Right ventricle myocardium inferior (tissue), 1 donor: ENCODE measurements around the gene HEATR3. TPM values are rescaled to one million over a fixed set of nuclear protein-coding genes. Genes with fewer than 3 reads are reported as not detected.
"Not testable (repeated sequence)": the region's sequence is repeated elsewhere in the genome, so short reads cannot be mapped to it uniquely, and the experiment has no call there.

Experiments used
- ATAC-seq: fragments of 200-7000 bp; cut with Tn5 transposase; one replicate; pipeline ENCODE4 v1.9.1; 2020; ENCODE audit warnings: mild to moderate bottlenecking, moderate library complexity
- DNase-seq: peaks from one replicate; pipeline ENCODE4 v3.0.0; 2021; ENCODE audit errors: missing footprints
- intact Hi-C: fragments of 100-400 bp; cut with DNase I; formaldehyde crosslinking; loops from one replicate; pipeline ENCODE4 v1.11.0; 2022
- total RNA-seq: library from RNA; stranded (reverse); fragmentation: NEBNext Ultra II Directional; extraction: Animal tissue kit (Norgen Biotek cat#: 25700); gene quantifications from one replicate; pipeline ENCODE4 v1.2.1, GENCODE V29; 2021
- donor health status: DM: no; HTN: yes; CAD: no; lungs with severe emphysema.

The HEATR3 gene
- total RNA-seq, 1 donor from 2014 or later: 10.1 TPM

DNA sequence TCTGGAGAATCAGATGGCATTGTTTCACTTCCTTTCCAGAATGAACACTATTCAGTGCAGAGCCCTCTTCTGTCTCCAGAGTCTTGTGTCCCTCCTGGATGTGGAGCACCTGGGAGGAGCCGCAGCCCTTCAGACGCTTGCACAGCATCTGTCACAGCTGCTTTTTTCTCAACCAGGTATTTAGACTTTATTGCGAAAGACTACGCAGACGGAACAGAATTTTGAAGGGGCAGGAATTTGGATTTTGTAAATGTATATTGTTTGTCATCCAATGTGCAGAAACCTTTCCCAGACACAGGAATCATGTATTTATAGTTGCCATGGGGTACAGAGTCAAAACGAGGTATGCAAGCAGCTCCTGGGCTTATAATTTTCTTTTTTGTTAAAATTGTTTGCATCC lies 20.4 kb downstream of the HEATR3 start:
- DNase-seq (no peak), ATAC-seq (no peak)
- intact Hi-C loops: no loop called here

DNA sequence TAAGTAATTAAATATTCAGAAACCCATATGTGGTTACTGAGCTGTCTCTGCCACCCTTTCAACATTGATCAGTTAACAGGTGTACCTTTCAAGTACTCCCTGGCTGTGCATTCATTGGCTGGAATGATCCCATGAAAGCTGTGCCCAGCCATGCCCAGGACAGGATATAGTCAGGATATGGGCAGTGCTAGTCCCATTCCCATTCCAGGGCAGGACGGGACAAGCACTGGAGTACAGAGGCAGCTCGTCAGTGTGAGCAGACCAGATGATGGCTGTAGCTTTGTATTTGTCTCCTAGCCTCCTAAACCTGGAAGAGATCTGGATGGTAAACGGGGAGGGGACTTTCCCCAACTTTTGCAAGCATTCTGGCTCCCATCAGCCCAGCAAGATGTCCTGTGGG lies 22.5 kb downstream of the HEATR3 start:
- DNase-seq (no peak), ATAC-seq (no peak)
- intact Hi-C loops: no loop called here

DNA sequence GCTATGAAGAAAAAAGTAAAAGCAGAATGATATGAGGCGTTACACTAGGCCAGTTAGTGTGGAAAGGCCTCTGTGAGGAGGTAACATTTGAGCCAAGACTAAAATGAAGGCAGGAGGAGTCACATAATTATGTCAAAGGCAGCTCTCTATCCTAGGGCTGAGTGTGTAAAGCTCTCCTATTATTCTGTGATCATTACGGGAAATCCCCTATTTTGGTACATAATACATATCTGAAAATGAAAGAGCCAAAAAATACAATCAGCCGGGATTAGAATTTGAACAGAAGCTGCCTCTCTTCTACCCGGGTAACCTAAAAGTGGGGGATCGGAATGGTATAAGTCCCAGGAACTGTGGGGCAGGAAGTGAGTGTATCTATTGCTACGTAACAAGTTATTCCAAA lies 27.1 kb downstream of the HEATR3 start:
- DNase-seq (no peak), ATAC-seq (no peak)
- intact Hi-C loops: no loop called here

DNA sequence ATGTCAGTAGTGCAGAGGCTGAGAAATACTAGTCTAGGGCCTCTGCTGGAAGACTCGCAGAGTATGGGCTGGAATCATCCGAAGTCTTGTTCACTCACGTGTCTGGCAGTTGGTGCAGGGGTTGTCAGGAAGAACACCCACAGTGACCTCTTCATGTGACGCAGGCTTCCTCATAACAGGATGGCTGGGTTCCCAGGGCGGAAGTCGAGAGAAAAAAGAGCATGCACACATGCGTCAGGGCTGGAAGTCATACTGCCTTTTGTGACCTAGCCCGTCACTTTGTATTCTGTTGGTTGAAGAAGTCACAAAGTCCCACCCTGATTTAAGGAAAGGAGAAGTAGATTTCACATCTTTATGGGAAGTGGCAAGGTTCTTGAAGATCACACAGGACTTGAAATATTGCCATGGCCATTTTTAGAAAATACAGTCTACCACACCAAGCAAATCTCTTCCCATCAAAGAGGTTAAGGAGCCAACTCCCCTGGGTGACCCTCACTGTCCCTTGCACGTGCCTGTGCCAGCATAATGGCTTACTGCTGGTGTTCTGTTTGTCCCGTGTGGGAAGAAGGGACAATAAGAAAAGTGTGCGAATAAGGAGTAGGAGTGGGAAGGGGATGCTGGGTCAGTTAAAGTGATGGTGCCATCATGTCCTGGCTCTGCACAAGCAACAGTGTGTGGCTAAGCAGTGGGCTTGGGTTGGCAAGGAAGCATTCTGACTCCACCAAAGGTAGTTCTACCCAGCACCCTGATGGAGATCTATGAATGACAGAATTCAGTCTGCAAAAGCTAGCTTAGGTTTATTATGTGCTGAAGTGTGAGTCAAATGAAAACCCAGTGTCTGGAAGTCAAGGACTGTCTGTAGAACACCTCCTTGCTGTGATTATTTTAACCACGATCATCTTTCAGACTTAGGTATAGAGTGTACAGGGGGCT lies 28.1 kb downstream of the HEATR3 start:
- DNase-seq: peak; percentile 86
- peak; percentile 65 for ATAC-seq
- intact Hi-C loops: no loop called here

DNA sequence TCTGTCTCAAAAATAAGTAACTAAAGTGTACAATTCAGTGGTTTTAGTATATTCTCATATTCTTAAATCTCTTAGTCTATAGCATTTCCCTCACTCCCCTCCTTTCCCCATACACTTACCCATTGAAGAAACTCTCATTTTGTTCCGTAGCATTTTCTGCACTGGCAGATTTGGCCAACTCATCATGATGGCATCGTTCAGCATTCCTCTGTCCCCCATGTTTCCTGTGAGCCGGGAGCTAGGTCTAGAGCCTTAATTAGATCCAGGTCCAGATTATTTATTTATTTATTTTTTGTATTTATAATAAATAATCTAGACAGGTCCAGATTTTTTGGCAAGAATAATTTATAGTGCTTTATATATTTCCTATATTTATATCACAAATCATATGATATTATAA lies 31.0 kb downstream of the HEATR3 start:
- ATAC-seq (no peak), DNase-seq (no peak)
- intact Hi-C loops: no loop called here

DNA sequence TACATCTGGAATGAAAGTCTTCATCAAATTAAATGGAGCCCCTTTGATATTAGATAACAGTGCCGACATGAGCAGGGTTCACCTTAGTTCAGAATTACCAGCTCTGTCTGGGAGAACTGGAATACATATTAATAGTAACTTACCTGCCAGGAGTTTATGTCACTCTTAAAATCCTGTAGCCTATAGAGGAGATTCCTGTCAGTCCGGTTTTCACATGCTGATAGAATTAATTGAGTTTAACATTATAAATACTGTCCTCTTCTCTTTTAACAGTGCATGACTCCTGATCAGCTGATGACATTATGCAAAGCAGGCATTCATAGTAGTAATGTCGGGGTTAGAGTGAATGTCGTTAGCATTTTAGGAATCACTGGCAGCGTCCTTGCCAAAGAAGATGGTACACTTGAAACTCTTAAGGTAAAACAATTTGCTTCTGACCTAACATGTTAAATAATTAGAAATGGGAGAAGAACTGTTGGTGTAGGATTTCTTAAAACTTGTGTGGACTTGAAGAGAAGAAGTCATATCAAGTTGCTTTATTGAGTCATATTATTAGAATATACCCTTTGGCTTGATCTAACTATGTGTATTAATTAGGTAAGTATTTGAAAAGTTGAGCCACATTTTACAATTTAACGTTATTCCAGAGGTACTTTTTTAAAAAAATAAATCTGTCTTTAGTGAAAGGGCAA lies 34.3 kb downstream of the HEATR3 start:
- intact Hi-C loops: no loop called here
- DNase-seq: no peak
- ATAC-seq: no peak

DNA sequence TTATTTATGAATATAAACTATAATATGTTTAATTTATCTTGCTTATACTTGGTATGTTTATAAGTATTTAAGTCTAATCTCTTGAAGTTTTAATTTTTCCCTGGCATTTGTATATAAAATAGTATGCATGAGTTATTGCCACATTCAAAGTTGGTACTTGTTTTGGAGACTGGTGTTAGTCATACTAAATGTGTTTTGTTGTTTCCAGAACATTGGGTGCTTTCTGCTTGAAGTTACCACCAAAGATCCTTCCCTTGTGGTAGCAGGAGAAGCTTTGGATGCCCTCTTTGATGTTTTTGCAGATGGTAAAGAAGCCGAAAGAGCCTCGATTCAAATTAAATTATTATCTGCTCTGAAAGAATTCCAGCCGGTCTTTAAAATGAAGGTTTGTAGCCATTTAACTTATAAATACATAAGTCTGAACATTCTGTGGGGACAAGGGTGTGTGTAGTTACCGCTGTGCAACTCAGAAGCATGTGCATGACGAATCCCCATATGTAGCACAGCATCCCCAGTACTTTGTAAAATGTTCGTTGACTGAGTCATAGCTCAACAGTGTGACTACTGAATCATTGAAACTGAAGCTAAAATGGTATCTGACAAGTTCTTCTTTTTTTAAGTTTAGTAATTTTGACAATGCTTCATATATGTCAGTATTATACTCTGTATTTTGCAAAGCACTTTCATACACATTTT lies 36.4 kb downstream of the HEATR3 start:
- intact Hi-C loops: no loop called here
- no peak for ATAC-seq
- no peak for DNase-seq

DNA sequence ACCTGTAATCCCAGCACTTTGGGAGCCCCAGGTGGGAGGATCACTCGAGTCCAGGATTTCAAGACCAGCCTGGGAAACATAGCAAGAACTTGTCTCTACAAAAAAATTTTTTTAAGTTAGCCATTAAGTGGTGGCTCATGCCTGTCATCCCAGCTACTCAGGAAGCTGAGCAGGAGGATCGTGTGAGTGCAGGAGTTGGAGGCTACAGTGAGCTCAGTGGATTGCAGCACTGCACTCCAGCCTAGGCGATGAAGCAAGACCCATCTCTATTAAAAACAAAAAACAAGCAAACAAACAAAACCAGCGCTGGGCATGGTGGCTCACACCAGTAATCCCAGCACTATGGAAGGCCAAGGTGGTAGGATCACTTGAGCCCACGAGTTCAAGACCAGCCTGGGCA lies 38.0 kb downstream of the HEATR3 start:
- intact Hi-C loops: no loop called here
- no peak for DNase-seq
- ATAC-seq: no peak

DNA sequence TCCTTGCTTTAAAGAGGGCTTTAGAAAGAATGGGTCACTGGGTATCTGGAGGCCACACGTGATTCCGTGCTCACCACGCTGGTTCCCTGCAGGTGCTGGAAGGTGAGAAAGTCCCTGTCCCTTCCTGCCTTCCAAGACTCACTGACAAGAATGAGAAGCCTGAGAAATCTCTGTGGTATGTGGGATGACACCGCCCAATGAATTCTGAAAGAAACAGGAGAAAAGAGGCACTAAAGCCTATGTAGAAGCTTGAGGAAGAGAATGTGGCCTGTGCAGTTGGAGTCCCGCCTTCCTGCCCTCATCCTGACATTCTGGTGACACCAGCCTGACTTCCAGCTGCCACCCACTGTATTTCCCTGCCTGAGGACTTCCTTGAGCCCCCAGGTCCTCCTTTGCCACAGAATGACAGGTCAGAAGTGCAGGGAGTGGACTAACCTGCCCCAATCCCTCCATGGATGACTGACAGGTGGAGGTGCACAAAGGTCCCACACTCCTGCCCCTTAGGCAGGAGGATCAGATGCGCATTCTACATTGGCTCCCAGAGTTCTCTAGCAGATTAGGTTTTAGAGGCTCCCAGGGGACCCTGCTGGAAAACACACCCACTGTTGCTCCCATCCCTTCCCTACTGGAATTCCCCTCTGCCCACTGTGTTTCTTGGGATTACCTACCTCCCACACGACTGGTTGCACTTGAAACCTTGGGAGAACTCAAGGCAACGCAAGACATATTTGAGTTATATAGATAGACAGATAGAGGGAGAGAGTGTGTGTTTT lies 48.8 kb downstream of the HEATR3 start:
- intact Hi-C loops: no loop called here
- ATAC-seq (no peak), DNase-seq (no peak)

DNA sequence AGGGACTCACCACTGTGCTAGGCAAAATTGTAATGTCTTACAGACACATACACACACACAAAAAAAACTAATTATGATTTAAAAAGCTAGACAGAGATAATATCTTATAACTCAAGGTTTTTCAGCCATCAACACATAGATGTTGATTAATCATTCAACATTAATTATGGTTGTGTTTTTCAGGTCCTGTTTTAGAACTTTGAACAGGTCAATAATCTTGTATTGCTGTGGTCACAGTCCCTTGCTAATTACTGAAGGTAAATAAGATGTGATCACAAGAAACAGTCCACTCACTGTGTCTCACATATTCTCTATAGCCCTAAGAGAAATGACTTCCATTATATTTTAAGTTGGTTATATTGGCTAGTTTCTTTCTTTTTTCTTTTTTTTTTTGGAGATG lies 54.9 kb downstream of the HEATR3 start:
- no peak for DNase-seq
- no peak for ATAC-seq
- intact Hi-C loops: no loop called here

DNA sequence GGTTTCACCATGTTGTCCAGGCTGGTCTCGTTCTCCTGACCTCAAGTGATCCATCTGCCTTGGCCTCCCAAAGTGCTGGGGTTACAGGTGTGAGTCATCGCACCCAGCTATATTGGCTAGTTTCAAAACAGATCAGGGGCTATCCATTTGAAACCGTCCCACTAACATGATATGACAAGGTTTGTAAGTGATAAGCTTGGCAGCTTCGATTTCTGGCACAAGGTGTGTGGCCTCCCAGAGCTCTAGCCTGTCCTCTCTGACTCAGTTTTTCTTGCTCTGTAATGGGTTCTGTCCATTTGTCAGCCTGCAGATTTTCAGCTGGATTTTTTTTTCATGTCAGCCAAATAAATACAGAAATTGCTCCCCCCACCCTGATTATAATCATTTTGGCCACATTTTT lies 55.5 kb downstream of the HEATR3 start:
- no peak for DNase-seq
- ATAC-seq: no peak
- intact Hi-C loops: no loop called here

DNA sequence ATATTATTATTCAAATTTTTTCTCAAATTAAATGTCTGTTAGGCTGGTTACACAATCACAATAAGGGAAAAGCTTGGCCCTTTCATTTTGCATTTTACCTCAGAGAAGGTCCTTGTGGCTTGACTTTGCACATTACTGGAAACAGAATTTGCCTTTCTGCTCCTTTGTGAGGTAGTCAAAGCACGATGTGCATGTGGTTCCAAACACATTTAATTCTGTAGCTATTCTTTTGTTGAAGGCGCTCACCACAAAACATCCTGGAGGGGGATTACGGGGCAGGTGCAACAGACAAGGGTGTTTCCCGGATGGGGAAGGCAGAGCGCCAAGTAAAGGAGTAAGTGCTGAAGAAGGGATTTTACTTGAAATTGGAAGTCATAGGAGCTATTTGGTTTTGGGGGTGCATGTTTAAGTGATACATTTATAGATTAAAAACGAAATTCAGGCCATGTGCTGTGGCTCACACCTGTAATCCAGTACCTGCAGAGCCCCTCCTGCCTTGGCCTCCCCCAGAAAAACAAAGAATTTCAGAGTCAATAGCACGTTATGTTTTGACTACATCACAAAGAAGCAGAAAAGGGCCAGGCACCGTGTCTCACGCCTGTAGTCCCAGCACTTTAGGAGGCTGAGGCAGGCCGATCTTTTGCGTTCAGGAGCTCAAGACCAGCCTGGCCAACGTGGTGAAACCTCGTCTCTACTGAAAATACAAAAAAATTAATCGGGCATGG lies 56.1 kb downstream of the HEATR3 start:
- intact Hi-C loops: no loop called here
- ATAC-seq: no peak
- DNase-seq: no peak

DNA sequence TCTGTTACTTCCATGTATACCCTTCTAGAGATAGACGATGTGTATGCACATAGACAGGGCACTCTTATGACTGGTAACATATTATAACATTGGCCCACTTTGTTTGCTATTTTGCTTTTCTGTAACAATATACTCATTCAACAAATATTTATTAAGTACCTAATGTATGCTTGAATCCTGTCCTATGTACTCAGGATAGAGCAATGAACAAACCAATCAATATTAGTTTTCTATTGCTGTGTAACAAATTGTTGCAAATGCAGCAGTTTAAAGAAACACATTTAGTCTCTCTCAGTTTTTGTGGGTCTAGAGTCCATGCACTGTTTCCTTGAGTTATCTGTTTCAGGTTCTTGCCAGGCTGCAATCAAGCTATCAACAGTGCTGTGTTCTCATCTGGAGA lies 57.6 kb downstream of the HEATR3 start:
- DNase-seq (no peak), ATAC-seq (no peak)
- intact Hi-C loops: no loop called here

DNA sequence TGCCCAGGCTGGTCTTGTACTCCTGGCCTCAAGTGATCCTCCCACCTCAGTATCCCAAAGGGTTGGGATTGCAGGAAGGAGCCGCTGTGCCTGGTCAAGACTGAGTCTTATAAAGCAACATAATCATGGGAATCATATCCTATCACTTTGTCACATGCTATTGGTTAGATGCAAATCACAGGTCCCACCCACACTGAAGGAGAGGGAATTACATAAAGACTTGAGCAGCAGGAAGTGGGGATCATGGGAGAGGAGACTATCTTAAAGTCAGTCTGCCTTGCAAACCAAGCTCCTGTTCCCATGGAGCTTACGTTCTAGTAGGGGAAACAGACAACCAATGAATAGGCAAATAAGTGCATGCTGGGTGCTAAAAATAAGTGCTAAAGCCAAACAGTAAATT lies 59.0 kb downstream of the HEATR3 start:
- ATAC-seq: no peak
- intact Hi-C loops: no loop called here

DNA sequence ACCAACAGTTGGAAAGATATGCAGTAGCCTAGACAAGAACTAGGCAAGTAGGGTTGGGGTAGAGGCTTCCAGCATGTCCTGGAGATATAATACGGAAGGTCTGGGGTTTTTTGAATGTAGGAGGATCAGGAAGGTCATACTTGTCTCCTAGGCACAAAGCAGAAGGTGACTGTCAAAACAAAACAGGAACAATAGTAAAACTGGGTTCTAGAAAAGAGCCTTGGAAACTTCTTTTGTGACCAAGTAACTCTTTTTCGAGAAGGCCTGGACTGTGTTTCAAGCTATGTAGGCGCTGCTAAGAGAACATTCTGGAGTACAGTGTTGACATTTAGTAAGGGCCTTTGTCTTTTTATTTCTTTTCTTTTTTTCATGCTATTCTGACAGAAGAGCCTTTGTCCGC lies 60.4 kb downstream of the HEATR3 start:
- ATAC-seq: no peak
- DNase-seq: no peak
- intact Hi-C loops: no loop called here

More for the DNA sequence above, 59.0 kb downstream of the HEATR3 start:
- no peak for DNase-seq

DNA sequence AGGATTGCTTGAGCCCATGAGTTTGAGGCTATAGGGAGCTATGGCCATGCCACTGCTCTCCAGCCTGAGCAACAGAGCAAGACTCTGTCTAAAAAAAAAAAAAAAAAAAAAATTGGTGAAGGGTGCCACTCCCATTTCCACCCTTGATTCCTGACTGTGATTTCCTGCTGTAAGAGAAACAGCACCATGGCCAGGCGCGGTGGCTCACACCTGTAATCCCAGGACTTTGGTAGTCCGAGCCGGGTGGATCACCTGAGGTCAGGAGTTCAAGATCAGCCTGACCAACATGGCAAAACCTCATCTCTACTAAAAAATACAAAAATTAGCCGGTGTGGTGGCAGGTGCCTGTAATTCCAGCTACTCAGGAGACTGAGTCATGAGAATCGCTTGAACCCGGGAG lies 66.8 kb downstream of the HEATR3 start:
- DNase-seq, intact Hi-C loops, ATAC-seq: not testable (repeated sequence)

DNA sequence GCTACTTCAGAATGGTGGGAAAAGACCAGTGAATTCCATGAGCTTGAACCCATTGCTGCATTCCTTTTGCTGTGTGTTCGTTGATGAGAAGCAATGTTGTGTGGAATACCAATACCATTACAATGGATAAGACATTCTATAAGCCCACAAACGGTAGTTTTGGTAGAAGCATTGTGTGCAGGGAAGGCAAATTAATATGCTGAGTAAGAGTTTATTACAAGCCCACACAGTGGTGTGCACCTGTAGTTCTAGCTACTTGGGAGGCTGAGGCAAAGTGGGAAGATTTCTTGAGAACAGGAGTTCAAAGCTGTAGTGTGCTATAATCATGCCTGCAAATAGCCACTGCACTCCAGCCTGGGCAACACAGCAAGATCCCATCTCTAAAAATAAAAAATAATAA lies 67.4 kb downstream of the HEATR3 start:
- ATAC-seq (no peak), DNase-seq (no peak)
- intact Hi-C loops: no loop called here

DNA sequence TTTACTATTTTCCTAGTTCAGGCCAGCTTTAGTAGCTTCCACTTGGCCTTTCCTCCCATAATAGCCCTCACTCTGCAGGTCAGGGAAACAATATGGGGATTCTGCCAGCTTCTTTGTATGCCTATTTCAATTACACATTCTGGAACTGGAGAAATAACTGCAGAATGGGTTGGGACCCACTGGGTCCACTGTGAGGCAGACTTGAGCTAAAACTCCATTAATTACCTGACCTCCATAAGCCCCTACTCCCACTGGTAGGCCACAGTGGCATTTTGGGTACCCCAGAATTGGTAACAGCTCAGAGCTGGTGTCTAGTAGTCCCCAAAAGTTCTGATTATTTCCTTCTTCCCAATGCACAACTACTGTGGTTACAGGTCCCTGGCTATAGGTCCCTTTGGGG lies 70.6 kb downstream of the HEATR3 start:
- intact Hi-C loops: no loop called here
- DNase-seq (no peak), ATAC-seq (no peak)
